HepG2 (cell line): ENCODE data around the gene STX10. TPM values are rescaled to one million over a fixed set of nuclear protein-coding genes. Genes with fewer than 3 reads are reported as not detected.

Source experiments
- IKZF1 ChIP-seq: fragments of 450-650 bp; IDR thresholded peaks from 2 replicates; pipeline ENCODE4 v1.7.1; 2016
- ISX ChIP-seq: sonication (generic); formaldehyde crosslinking; conservative IDR thresholded peaks from 2 replicates; pipeline ENCODE4 v1.5.0; 2020; ENCODE audit warnings: missing genetic modification reagents
- KDM6A ChIP-seq: IDR thresholded peaks from 2 replicates; pipeline ENCODE4 v1.6.1; 2016; ENCODE audit warnings: low read depth
- KMT2B ChIP-seq: IDR thresholded peaks from 2 replicates; pipeline ENCODE4 v1.6.1; 2016; ENCODE audit warnings: missing genetic modification reagents, missing compliant biosample characterization
- LCORL ChIP-seq, 2 experiments: fragments of 450-650 bp in 1 of 2; sonication (generic) in 1 of 2; formaldehyde crosslinking in 1 of 2; IDR thresholded peaks; 2 replicates each; pipeline versions ENCODE4 v1.5.0 to v1.6.1; 2017 to 2020; ENCODE audit warnings: antibody characterized with exemption in 1 of 2, missing genetic modification reagents in 1 of 2
- PHF5A ChIP-seq: IDR thresholded peaks from one replicate; pipeline ENCODE4 v1.6.1; 2018; ENCODE audit warnings: low read depth, missing genetic modification reagents; ENCODE audit not compliant: unreplicated experiment
- PITX1 ChIP-seq: sonication (generic); formaldehyde crosslinking; IDR thresholded peaks from 2 replicates; pipeline ENCODE4 v1.5.1; 2020; ENCODE audit warnings: mild to moderate bottlenecking, missing genetic modification reagents
- RBM22 ChIP-seq: fragments of 200-400 bp; formaldehyde crosslinking; optimal IDR thresholded peaks from 2 replicates; pipeline ENCODE3; 2017; ENCODE audit warnings: mild to moderate bottlenecking, low read length, moderate library complexity
- RXRB ChIP-seq: IDR thresholded peaks from 2 replicates; pipeline ENCODE4 v1.6.1; 2016; ENCODE audit warnings: borderline replicate concordance, missing genetic modification reagents, missing compliant biosample characterization
- ZNF317 ChIP-seq: sonication (generic); formaldehyde crosslinking; IDR thresholded peaks from 2 replicates; pipeline ENCODE4 v1.5.0; 2020; ENCODE audit warnings: mild to moderate bottlenecking, missing genetic modification reagents
- ZNF737 ChIP-seq: sonication (generic); formaldehyde crosslinking; IDR thresholded peaks from 2 replicates; pipeline ENCODE4 v1.5.0; 2020; ENCODE audit warnings: missing genetic modification reagents, mild to moderate bottlenecking, borderline replicate concordance
- polyA plus RNA-seq, 8 experiments: library from polyadenylated mRNA; depleted of rRNA in 3 of 8; stranded (reverse) in 7 of 8; unstranded in 1 of 8; fragments of >200 nt; fragmentation: Illumina TruSeq in 4 of 8; extraction: Trizol in 4 of 8; gene quantifications; 2 replicates each; pipeline versions ENCODE4 v1.2.1 to v1.2.3, GENCODE V29; 2011 to 2016; ENCODE audit warnings: low read depth in 4 of 8, missing spikeins in 1 of 8, mixed read lengths in 1 of 8; ENCODE audit not compliant: insufficient read depth in 1 of 8
- total RNA-seq, 5 experiments: library from RNA; depleted of rRNA; stranded (reverse); fragments of >200 nt; fragmentation: Illumina TruSeq; extraction: Trizol; gene quantifications; 2 replicates each; pipeline ENCODE4 v1.2.3, GENCODE V29; 2016; ENCODE audit warnings: low read depth in 1 of 5
- TF ChIP-seq, protein P1 (sequence below): sonication (generic); formaldehyde crosslinking; IDR thresholded peaks from 2 replicates; pipeline ENCODE4 v1.9.0; 2021; ENCODE audit warnings: missing genetic modification reagents, borderline replicate concordance
- TF ChIP-seq, protein P2 (sequence below): sonication (generic); formaldehyde crosslinking; IDR thresholded peaks from 2 replicates; pipeline ENCODE4 v1.8.0; 2022; ENCODE audit warnings: mild to moderate bottlenecking, missing genetic modification reagents, moderate library complexity
- TF ChIP-seq, protein P3 (sequence below): sonication (generic); formaldehyde crosslinking; IDR thresholded peaks from 2 replicates; pipeline ENCODE4 v1.8.1; 2023; ENCODE audit warnings: mild to moderate bottlenecking, inconsistent platforms, moderate library complexity, missing genetic modification reagents, borderline replicate concordance
- TF ChIP-seq, protein P4 (sequence below): sonication (generic); formaldehyde crosslinking; IDR thresholded peaks from 2 replicates; pipeline ENCODE4 v1.5.1; 2020; ENCODE audit warnings: mild to moderate bottlenecking, missing genetic modification reagents, moderate library complexity
- TF ChIP-seq, protein P5 (sequence below): sonication (generic); formaldehyde crosslinking; IDR thresholded peaks from 2 replicates; pipeline ENCODE4 v1.4.0; 2020; ENCODE audit warnings: mild to moderate bottlenecking, missing genetic modification reagents

The STX10 gene
- total and polyA plus RNA-seq, 2 of the 13 experiments (the other 11 are each of a cell fraction or from before 2014, with no cell fraction given), result 47.9 to 66.4 TPM

DNA sequence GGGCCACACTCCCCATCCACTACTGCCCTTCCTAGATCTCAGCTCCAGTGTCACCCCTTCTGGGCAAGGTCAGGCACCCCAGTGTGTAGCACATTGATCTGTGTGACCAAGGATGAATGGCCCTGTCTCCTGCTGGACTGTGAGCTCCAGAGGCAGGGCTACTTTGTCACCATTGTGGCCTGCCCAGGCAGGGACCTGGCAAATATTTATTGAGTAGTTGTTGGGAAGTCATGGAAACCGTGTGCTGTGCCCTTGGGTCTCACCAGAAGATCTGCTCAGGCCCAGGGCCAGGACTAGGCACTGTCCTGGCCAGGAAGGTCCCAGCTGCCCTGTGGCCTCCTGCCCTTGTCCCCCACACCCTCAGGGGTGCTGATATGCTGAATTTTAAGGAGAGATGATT is 21.6 kb downstream of the STX10 start (continued):
- no peak; the same call in 1 of the 2 replicates for TF ChIP-seq PITX1 (CRISPR knock-in tag)
- TF ChIP-seq, protein P1, sequence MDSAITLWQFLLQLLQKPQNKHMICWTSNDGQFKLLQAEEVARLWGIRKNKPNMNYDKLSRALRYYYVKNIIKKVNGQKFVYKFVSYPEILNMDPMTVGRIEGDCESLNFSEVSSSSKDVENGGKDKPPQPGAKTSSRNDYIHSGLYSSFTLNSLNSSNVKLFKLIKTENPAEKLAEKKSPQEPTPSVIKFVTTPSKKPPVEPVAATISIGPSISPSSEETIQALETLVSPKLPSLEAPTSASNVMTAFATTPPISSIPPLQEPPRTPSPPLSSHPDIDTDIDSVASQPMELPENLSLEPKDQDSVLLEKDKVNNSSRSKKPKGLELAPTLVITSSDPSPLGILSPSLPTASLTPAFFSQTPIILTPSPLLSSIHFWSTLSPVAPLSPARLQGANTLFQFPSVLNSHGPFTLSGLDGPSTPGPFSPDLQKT (CRISPR knock-in tag), result no peak
- TF ChIP-seq, protein P2, sequence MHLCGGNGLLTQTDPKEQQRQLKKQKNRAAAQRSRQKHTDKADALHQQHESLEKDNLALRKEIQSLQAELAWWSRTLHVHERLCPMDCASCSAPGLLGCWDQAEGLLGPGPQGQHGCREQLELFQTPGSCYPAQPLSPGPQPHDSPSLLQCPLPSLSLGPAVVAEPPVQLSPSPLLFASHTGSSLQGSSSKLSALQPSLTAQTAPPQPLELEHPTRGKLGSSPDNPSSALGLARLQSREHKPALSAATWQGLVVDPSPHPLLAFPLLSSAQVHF (CRISPR knock-in tag), result no peak
- TF ChIP-seq ZNF317 (CRISPR knock-in tag), result no peak
- TF ChIP-seq, protein P3, sequence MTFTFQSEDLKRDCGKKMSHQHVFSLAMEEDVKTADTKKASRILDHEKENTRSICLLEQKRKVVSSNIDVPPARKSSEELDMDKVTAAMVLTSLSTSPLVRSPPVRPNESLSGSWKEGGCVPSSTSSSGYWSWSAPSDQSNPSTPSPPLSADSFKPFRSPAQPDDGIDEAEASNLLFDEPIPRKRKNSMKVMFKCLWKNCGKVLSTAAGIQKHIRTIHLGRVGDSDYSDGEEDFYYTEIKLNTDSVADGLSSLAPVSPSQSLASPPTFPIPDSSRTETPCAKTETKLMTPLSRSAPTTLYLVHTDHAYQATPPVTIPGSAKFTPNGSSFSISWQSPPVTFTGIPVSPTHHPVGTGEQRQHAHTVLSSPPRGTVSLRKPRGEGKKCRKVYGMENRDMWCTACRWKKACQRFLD (CRISPR knock-in tag), result no peak
- TF ChIP-seq LCORL (IDR thresholded peaks at IDR 0.05), result no peak
- peak; percentile 93 for TF ChIP-seq LCORL (CRISPR knock-in tag; IDR thresholded peaks at IDR 0.05)
- TF ChIP-seq PHF5A (CRISPR knock-in tag), result peak; percentile 33
- TF ChIP-seq IKZF1, result no peak
- TF ChIP-seq ISX (CRISPR knock-in tag), result no peak
- peak; percentile 52; the same call in 1 of the 2 replicates for TF ChIP-seq KDM6A (CRISPR knock-in tag)
- peak; percentile 84 for TF ChIP-seq RXRB
- TF ChIP-seq RBM22, result no peak
- TF ChIP-seq, protein P4, sequence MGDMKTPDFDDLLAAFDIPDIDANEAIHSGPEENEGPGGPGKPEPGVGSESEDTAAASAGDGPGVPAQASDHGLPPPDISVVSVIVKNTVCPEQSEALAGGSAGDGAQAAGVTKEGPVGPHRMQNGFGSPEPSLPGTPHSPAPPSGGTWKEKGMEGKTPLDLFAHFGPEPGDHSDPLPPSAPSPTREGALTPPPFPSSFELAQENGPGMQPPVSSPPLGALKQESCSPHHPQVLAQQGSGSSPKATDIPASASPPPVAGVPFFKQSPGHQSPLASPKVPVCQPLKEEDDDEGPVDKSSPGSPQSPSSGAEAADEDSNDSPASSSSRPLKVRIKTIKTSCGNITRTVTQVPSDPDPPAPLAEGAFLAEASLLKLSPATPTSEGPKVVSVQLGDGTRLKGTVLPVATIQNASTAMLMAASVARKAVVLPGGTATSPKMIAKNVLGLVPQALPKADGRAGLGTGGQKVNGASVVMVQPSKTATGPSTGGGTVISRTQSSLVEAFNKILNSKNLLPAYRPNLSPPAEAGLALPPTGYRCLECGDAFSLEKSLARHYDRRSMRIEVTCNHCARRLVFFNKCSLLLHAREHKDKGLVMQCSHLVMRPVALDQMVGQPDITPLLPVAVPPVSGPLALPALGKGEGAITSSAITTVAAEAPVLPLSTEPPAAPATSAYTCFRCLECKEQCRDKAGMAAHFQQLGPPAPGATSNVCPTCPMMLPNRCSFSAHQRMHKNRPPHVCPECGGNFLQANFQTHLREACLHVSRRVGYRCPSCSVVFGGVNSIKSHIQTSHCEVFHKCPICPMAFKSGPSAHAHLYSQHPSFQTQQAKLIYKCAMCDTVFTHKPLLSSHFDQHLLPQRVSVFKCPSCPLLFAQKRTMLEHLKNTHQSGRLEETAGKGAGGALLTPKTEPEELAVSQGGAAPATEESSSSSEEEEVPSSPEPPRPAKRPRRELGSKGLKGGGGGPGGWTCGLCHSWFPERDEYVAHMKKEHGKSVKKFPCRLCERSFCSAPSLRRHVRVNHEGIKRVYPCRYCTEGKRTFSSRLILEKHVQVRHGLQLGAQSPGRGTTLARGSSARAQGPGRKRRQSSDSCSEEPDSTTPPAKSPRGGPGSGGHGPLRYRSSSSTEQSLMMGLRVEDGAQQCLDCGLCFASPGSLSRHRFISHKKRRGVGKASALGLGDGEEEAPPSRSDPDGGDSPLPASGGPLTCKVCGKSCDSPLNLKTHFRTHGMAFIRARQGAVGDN (CRISPR knock-in tag), result peak; percentile 71
- TF ChIP-seq ZNF737 (CRISPR knock-in tag), result no peak
- TF ChIP-seq, protein P5, sequence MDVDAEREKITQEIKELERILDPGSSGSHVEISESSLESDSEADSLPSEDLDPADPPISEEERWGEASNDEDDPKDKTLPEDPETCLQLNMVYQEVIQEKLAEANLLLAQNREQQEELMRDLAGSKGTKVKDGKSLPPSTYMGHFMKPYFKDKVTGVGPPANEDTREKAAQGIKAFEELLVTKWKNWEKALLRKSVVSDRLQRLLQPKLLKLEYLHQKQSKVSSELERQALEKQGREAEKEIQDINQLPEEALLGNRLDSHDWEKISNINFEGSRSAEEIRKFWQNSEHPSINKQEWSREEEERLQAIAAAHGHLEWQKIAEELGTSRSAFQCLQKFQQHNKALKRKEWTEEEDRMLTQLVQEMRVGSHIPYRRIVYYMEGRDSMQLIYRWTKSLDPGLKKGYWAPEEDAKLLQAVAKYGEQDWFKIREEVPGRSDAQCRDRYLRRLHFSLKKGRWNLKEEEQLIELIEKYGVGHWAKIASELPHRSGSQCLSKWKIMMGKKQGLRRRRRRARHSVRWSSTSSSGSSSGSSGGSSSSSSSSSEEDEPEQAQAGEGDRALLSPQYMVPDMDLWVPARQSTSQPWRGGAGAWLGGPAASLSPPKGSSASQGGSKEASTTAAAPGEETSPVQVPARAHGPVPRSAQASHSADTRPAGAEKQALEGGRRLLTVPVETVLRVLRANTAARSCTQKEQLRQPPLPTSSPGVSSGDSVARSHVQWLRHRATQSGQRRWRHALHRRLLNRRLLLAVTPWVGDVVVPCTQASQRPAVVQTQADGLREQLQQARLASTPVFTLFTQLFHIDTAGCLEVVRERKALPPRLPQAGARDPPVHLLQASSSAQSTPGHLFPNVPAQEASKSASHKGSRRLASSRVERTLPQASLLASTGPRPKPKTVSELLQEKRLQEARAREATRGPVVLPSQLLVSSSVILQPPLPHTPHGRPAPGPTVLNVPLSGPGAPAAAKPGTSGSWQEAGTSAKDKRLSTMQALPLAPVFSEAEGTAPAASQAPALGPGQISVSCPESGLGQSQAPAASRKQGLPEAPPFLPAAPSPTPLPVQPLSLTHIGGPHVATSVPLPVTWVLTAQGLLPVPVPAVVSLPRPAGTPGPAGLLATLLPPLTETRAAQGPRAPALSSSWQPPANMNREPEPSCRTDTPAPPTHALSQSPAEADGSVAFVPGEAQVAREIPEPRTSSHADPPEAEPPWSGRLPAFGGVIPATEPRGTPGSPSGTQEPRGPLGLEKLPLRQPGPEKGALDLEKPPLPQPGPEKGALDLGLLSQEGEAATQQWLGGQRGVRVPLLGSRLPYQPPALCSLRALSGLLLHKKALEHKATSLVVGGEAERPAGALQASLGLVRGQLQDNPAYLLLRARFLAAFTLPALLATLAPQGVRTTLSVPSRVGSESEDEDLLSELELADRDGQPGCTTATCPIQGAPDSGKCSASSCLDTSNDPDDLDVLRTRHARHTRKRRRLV (CRISPR knock-in tag), result 0 out of 2 replicates have a peak, but pooled peaks have one; percentile 32
- TF ChIP-seq KMT2B (CRISPR knock-in tag), result no peak
